Measurements from ENCODE around the gene CFAP221. TPM values are rescaled to one million over a fixed set of nuclear protein-coding genes. Genes with fewer than 3 reads are reported as not detected.

Gene CFAP221
- total RNA-seq, 3 donors from 2014 or later, result 0.51 TPM; not detected in 2

DNA sequence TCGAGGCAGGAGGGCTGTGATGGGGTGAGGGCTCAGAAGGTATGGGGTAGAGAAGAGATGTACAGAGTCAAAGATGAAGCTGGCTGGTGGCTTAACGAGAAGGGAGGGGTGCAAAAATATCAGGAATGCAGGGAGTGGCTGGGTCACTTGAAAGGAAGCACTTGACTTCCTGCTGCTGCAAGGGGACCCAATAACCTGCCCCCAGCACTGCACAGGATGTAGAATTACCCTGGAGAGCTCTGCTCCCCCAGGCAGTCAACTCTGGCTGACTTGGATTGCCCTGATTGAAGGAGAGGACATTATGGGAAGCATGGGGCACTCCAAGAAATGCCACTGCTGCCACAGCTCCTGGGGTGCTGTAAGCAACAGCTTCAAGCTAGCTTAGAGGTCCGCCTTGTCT is 41.8 kb downstream of the CFAP221 start:
- Histone ChIP-seq H3K9me3 (peaks cover 4% of the 10 kb centered on the region), H3K36me3 (ENCODE audit: low read depth) (no peaks in the 10 kb centered on the region), H3K4me1 (ENCODE audit: low read depth) (no peaks in the 10 kb centered on the region), H3K4me3 (no peak overlapping the region)
- intact Hi-C loops (cut with DNase I, micrococcal nuclease), result no loop called here
- ATAC-seq, result no peak
- no peak for TF ChIP-seq CTCF (IDR thresholded peaks at IDR 0.05)
- DNase-seq, result no peak

DNA sequence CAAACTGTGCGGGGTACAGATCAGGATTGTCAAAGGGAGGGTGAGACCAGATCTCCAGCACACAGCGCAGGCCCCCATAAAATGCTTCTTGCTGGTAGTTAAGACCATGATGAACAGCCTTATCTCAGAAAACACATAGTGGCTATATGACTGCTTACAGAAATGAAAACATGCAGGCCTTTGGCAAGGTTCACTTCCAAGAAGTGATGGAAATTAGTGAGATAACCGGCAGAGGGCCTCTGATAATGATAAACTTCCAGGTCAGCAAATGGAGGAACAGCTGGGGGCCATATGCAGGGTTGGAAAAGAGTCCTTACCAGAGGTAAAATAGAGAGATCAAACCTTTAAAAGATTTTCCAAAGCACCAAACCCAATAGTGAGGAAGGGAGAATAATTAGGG is 46.6 kb downstream of the CFAP221 start:
- DNase-seq (no peak), ATAC-seq (no peak)
- H3K4me3 ChIP-seq, result no peak overlapping the region
- TF ChIP-seq CTCF (IDR thresholded peaks at IDR 0.05), result no peak
- intact Hi-C loops (cut with DNase I, micrococcal nuclease), result no loop called here
- H3K36me3 ChIP-seq (ENCODE audit: low read depth), result no peaks in the 10 kb centered on the region
- H3K9me3 ChIP-seq, result no peaks in the 10 kb centered on the region
- no peaks in the 10 kb centered on the region for H3K4me1 ChIP-seq (ENCODE audit: low read depth)

GRCh38 chr2:119591523-119591922 is 47.3 kb downstream of the CFAP221 start:
- no peak for DNase-seq
- ATAC-seq, result no peak

GRCh38 chr2:119592436-119592835 is 48.2 kb downstream of the CFAP221 start:
- DNase-seq, result no peak
- no peaks in the 10 kb centered on the region for H3K4me1 ChIP-seq (ENCODE audit: low read depth)
- ATAC-seq, result no peak
- no peaks in the 10 kb centered on the region for H3K36me3 ChIP-seq (ENCODE audit: low read depth)
- H3K9me3 ChIP-seq, result no peaks in the 10 kb centered on the region
- no peak overlapping the region for H3K4me3 ChIP-seq
- intact Hi-C loops (cut with DNase I, micrococcal nuclease), result no loop called here
- no peak for TF ChIP-seq CTCF (IDR thresholded peaks at IDR 0.05)

More at GRCh38 chr2:119591523-119591922, 47.3 kb downstream of the CFAP221 start:
- Histone ChIP-seq H3K4me1 (ENCODE audit: low read depth) (no peaks in the 10 kb centered on the region), H3K4me3 (no peak overlapping the region), H3K36me3 (ENCODE audit: low read depth) (no peaks in the 10 kb centered on the region), H3K9me3 (no peaks in the 10 kb centered on the region)
- intact Hi-C loops (cut with DNase I, micrococcal nuclease), result no loop called here
- no peak for TF ChIP-seq CTCF (IDR thresholded peaks at IDR 0.05)

DNA sequence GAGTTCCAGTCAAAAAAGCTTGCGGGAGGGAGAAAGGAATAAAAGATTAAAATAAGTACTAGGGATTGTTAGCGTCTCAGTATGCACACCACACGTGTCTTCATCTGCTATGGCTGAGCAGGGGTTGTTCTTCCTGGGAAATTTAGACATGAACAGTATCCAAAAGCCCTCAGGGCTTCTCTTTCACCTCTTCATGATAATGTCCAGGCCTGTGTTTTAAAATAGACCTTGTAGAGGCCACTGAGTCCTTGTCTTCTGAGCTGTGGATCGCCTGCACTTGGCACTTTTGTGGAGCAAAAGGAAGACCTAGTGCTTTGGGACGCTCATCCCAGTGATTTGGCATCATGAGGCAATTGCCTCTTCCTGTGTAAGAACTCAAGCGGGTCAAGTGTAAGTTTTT is 52.4 kb downstream of the CFAP221 start:
- no peak for ATAC-seq
- Histone ChIP-seq H3K4me1 (ENCODE audit: low read depth) (no peaks in the 10 kb centered on the region), H3K9me3 (no peaks in the 10 kb centered on the region), H3K36me3 (ENCODE audit: low read depth) (no peaks in the 10 kb centered on the region), H3K4me3 (no peak overlapping the region)
- no peak for DNase-seq
- no peak for TF ChIP-seq CTCF (IDR thresholded peaks at IDR 0.05)
- intact Hi-C loops (cut with DNase I, micrococcal nuclease), result no loop called here

- H3K4me3 ChIP-seq, result no peak overlapping the region
- no peak for DNase-seq
- TF ChIP-seq CTCF (IDR thresholded peaks at IDR 0.05), result no peak
- peak; percentile 69 for ATAC-seq
- H3K36me3 ChIP-seq (ENCODE audit: low read depth), result no peaks in the 10 kb centered on the region
- no peaks in the 10 kb centered on the region for H3K4me1 ChIP-seq (ENCODE audit: low read depth)
- no peaks in the 10 kb centered on the region for H3K9me3 ChIP-seq
- intact Hi-C loops (cut with DNase I, micrococcal nuclease), result no loop called here
Measured at GRCh38 chr2:119598596-119599263, 54.5 kb downstream of the CFAP221 start.
